ENCODE results near the gene AKAP7. TPM values are rescaled to one million over a fixed set of nuclear protein-coding genes. Genes with fewer than 3 reads are reported as not detected.
"Not testable (repeated sequence)": the region's sequence is repeated elsewhere in the genome, so short reads cannot be mapped to it uniquely, and the experiment has no call there.

AKAP7 gene
- 1 to 10 TPM; 1.1 to 3.9 (median 3.0) TPM for total RNA-seq (2021; fragmentation: NEBNext Ultra II Directional; extraction: Animal tissue kit (Norgen Biotek cat#: 25700))
- long read RNA-seq, partial matches to known transcripts = 1 of 2 reads
- long read RNA-seq, other reads (novel, unspliced or antisense) = 1 of 2 reads

DNA sequence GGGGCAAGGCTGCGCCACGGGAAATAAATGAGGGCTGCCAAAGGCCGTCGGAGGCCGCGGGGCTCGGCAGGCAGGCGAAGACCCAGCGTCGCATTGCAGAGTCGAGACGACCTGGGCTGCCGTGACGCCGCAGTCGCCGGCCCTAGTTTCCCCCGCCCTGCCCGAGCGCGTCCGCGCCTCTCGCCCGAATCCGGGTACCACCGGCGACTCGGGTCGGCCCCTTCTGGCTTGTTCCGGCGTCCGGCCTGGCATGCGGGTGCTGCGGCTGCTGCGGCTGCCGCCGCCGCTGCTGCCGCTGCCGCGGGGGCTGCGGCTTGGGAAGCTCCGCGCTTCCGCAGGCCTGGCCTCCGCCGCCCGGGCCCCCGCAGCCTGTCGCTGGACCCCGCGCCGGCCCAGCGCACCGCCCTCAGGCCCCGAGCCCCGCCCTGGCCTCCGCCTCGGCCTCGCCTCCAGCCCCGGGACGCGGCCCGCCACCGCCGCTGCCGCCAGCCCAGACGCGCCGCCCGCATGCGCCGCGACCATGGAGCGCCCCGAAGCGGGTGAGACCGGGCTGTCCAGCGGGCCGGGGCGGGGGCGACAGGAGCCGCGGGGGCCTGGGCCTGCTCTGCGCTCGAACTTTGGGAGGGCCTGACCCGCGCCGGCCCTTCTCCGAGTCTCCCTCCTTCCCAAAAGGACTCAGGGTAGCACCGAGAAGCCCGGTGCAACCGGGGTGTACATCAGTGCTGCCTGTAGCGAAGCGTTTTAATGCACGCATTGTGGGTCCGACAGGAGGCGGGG lies at the start of gene AKAP7:
AKAP7 (plus strand) TSS at position 224 of the 777 bp plus-strand sequence; CDS start at position 521, 297 bp downstream.
- peak within 1 kb of the TSS; percentile 93 for H3K27ac Mint-ChIP-seq
- no peaks in the 10 kb centered on the region for H3K36me3 Mint-ChIP-seq (ENCODE audit: low read depth)
- TF ChIP-seq, protein P1, sequence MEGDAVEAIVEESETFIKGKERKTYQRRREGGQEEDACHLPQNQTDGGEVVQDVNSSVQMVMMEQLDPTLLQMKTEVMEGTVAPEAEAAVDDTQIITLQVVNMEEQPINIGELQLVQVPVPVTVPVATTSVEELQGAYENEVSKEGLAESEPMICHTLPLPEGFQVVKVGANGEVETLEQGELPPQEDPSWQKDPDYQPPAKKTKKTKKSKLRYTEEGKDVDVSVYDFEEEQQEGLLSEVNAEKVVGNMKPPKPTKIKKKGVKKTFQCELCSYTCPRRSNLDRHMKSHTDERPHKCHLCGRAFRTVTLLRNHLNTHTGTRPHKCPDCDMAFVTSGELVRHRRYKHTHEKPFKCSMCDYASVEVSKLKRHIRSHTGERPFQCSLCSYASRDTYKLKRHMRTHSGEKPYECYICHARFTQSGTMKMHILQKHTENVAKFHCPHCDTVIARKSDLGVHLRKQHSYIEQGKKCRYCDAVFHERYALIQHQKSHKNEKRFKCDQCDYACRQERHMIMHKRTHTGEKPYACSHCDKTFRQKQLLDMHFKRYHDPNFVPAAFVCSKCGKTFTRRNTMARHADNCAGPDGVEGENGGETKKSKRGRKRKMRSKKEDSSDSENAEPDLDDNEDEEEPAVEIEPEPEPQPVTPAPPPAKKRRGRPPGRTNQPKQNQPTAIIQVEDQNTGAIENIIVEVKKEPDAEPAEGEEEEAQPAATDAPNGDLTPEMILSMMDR (IDR thresholded peaks at IDR 0.05) = no peak
- H3K9me3 Mint-ChIP-seq = no peaks in the 10 kb centered on the region
- peaks cover 1% of the 10 kb centered on the region; the same call in 1 of the 2 replicates for H3K27me3 Mint-ChIP-seq (ENCODE audit: insufficient read depth)
- H3K4me1 Mint-ChIP-seq (ENCODE audit: low read depth) = peaks cover 22% of the 10 kb centered on the region
- H3K4me3 Mint-ChIP-seq = peak within 1 kb of the TSS; percentile 92
- peak; percentile 56 for DNase-seq

DNA sequence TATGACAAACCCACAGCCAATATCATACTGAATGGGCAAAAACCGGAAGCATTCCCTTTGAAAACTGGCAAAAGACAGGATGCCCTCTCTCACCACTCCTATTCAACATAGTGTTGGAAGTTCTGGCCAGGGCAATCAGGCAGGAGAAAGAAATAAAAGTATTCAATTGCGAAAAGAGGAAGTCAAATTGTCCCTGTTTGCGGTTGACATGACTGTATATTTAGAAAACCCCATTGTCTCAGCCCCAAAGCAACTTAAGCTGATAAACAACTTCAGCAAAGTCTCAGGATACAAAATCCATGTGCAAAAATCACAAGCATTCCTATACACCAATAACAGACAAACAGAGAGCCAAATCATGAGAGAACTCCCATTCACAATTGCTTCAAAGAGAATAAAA lies 44.9 kb upstream of the AKAP7 start:
- peaks cover 12% of the 10 kb centered on the region for H3K27me3 Mint-ChIP-seq (ENCODE audit: insufficient read depth)
- H3K4me3 Mint-ChIP-seq = not testable (repeated sequence)

DNA sequence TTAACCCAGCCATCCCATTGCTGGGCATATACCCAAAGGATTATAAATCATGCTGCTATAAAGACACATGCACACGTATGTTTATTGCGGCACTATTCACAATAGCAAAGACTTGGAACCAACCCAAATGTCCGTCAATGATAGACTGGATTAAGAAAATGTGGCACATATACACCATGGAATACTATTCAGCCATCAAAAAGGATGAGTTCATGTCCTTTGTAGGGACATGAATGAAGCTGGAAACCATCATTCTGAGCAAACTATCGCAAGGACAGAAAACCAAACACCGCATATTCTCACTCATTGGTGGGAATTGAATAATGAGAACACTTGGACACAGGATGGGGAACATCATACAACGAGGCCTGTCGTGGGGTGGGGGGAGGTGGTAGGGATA lies 43.3 kb upstream of the AKAP7 start:
- peaks cover 17% of the 10 kb centered on the region for H3K27me3 Mint-ChIP-seq (ENCODE audit: insufficient read depth)
- H3K4me1 Mint-ChIP-seq (ENCODE audit: low read depth); H3K4me3 Mint-ChIP-seq: not testable (repeated sequence)

More for the DNA sequence above, 44.9 kb upstream of the AKAP7 start:
- Mint-ChIP-seq H3K36me3 (ENCODE audit: low read depth) (peaks cover 19% of the 10 kb centered on the region), H3K9me3 (peaks cover 31% of the 10 kb centered on the region)
- H3K27ac Mint-ChIP-seq; H3K4me1 Mint-ChIP-seq (ENCODE audit: low read depth); DNase-seq: not testable (repeated sequence)

DNA sequence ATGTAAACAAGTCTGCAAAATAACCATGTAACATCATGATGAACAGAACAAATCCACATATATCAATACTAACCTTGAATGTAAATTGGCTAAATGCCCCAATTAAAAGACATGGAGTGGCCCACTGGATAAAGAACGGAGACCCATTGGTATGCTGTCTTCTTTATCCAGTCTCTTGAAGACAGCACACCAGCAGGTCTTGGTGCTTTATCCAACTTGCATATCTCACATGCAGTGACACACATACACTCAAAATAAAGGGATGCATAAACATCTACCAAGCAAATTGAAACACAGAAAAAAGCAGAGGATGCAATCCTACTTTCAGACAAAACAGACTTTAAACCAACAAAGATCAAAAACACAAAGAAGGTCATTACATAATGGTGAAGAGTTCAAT lies 41.9 kb upstream of the AKAP7 start:
- H3K4me1 Mint-ChIP-seq (ENCODE audit: low read depth) = no peaks in the 10 kb centered on the region
- no peak overlapping the region for H3K4me3 Mint-ChIP-seq
- H3K27me3 Mint-ChIP-seq (ENCODE audit: insufficient read depth) = peaks cover 14% of the 10 kb centered on the region
- no peak overlapping the region for H3K27ac Mint-ChIP-seq
- peaks cover 10% of the 10 kb centered on the region; the same call in 1 of the 2 replicates for H3K36me3 Mint-ChIP-seq (ENCODE audit: low read depth)
- no peak for DNase-seq
- peaks cover 18% of the 10 kb centered on the region for H3K9me3 Mint-ChIP-seq
- TF ChIP-seq, protein P1 (IDR thresholded peaks at IDR 0.05) = no peak

More for the DNA sequence above, 43.3 kb upstream of the AKAP7 start:
- DNase-seq, H3K27ac Mint-ChIP-seq: not testable (repeated sequence)
- H3K9me3 Mint-ChIP-seq = peaks cover 22% of the 10 kb centered on the region
- H3K36me3 Mint-ChIP-seq (ENCODE audit: low read depth) = peaks cover 14% of the 10 kb centered on the region; the same call in 1 of the 2 replicates

DNA sequence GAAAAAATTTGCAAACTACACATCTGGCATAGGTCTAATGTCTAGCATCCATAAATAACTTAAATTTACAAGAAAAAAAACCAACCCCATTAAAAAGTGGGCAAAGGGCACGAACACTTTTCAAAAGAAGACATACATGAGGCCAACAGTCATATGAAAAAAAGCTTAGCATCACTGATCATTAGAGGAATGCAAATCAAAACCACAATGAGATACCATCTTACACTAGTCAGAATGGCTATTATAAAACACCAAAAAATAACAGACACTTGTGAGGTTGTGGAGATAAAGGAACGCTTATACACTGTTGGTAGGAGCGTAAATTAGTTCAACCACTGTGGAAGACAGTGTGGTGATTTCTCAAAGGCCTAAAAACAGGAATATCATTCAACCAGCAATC lies 38.5 kb upstream of the AKAP7 start:
- H3K27me3 Mint-ChIP-seq (ENCODE audit: insufficient read depth) = peaks cover 8% of the 10 kb centered on the region
- H3K9me3 Mint-ChIP-seq = peaks cover 20% of the 10 kb centered on the region
- no peak overlapping the region for H3K27ac Mint-ChIP-seq
- peaks cover under 1% of the 10 kb centered on the region; the same call in 1 of the 2 replicates for H3K36me3 Mint-ChIP-seq (ENCODE audit: low read depth)
- H3K4me1 Mint-ChIP-seq (ENCODE audit: low read depth) = peaks cover 10% of the 10 kb centered on the region
- DNase-seq = no peak
- TF ChIP-seq, protein P1 (IDR thresholded peaks at IDR 0.05) = no peak
- no peak overlapping the region for H3K4me3 Mint-ChIP-seq

DNA sequence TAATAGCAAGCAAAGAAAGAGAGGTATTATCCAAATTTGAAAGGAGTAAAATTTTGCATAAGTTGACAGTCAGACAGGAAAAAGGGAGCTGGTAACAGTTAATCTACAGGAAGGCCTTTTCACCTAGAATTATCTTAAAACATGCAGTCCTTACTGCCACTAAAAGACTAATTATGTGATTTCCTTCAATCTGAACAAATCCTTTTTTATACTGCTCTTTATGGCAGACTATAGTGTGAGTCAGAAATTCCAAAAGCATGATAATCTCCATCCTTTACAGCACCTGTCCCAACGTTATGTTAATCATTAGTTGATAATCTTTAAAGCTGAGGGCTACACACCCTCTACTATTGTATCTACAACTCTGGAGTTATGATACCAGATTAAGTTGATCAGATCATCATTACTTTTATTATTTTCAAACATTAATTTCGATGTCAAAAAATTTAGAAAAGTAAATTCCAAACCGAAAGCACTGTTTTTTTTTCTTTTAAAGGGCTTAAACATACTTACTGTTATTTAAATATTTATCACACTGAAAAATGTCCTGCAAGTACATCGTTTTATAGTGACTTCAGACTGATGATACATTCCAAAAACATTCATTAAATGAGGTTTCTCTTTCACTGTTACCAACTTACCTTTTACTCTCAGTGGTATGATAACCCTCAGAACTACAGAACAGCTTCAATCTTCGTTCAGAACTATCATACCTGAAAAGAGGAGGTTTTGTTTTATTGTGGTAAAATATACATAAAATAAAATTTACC lies 33.2 kb upstream of the AKAP7 start:
- peaks cover 31% of the 10 kb centered on the region for H3K4me1 Mint-ChIP-seq (ENCODE audit: low read depth)
- H3K4me3 Mint-ChIP-seq = peak overlapping the region; percentile 37; the same call in 1 of the 2 replicates
- no peaks in the 10 kb centered on the region; the same call in none of the 2 replicates for H3K27me3 Mint-ChIP-seq (ENCODE audit: insufficient read depth)
- TF ChIP-seq, protein P1 (IDR thresholded peaks at IDR 0.05) = no peak
- no peak overlapping the region for H3K27ac Mint-ChIP-seq
- DNase-seq = peak; percentile 5
- no peaks in the 10 kb centered on the region for H3K36me3 Mint-ChIP-seq (ENCODE audit: low read depth)
- peaks cover 6% of the 10 kb centered on the region; the same call in 1 of the 2 replicates for H3K9me3 Mint-ChIP-seq

Measured in HFFc6 (cell line).